Gastrocnemius medialis (tissue), 4 donors: Measurements from ENCODE around the gene ZBED4.

Experiments
- POLR2A ChIP-seq, 2 donors: fragments of 450-650 bp; IDR thresholded peaks; one replicate each; pipeline ENCODE4 v1.6.1; 2017; ENCODE audit warnings: antibody characterized with exemption in 2 of 2, mild to moderate bottlenecking in 2 of 2, moderate library complexity in 2 of 2
- TF ChIP-seq, protein P1 (sequence below), 5 experiments: fragments of 450-650 bp in 3 of 5; fragments of 200-600 bp in 2 of 5; sonication (generic) in 2 of 5; IDR thresholded peaks in 4 of 5; conservative IDR thresholded peaks in 1 of 5; 1 replicate in 4 of 5; 2 replicates in 1 of 5; pipeline ENCODE4 v1.5.1; 2016 to 2019; ENCODE audit warnings: antibody characterized with exemption in 5 of 5, mild to moderate bottlenecking in 3 of 5, moderate library complexity in 3 of 5

DNA sequence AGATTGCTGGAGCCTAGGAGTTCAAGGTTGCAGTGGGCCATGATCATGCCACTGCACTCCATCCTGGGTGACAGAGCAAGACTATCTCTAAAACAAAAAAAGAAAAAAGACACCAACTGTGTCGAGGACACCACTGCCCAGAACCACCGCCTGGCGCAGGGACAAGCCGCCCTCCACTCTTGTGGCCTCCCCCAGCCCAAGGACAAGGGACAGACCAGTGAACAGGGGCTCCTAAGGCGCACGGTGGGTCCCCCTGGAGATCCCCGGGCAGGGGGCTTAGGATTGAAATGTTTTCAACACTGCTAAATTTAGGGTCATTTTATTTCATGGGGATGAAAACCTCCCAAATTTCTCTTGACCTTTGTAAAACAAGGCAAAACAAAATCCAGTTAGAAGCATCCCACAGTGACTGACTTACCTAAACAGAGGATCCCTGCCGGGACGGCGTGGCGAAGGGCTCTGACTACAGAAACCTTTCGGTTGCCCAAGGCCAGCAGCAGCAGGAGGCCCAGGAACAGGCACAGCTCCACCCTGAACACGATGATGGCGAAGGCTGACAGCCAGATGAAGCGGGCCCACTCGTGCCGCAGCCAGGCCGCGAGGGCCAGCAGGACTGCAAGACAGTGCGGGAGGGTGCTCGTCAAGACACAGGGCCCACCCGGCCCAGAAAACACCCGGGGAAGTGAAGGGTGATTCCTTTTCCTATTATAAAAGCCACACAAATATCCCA, 56.0 kb downstream of the ZBED4 start:
- TF ChIP-seq, protein P1, sequence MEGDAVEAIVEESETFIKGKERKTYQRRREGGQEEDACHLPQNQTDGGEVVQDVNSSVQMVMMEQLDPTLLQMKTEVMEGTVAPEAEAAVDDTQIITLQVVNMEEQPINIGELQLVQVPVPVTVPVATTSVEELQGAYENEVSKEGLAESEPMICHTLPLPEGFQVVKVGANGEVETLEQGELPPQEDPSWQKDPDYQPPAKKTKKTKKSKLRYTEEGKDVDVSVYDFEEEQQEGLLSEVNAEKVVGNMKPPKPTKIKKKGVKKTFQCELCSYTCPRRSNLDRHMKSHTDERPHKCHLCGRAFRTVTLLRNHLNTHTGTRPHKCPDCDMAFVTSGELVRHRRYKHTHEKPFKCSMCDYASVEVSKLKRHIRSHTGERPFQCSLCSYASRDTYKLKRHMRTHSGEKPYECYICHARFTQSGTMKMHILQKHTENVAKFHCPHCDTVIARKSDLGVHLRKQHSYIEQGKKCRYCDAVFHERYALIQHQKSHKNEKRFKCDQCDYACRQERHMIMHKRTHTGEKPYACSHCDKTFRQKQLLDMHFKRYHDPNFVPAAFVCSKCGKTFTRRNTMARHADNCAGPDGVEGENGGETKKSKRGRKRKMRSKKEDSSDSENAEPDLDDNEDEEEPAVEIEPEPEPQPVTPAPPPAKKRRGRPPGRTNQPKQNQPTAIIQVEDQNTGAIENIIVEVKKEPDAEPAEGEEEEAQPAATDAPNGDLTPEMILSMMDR (IDR thresholded peaks at IDR 0.05 in 4 of 5, conservative IDR thresholded peaks at IDR 0.05 in 1 of 5), result no peak
- TF ChIP-seq POLR2A (IDR thresholded peaks at IDR 0.05), result no peak
